KMS-11 (cell line): ENCODE measurements around the gene SMC1A.

ENCODE experiments used
- H2AFZ ChIP-seq: fragments of 200-600 bp; sonication (generic); 2 replicates; pipeline ENCODE4 v1.6.1; 2016; ENCODE audit warnings: antibody characterized with exemption, mixed run types, low read depth
- H3K27ac ChIP-seq: fragments of 200-600 bp; sonication (generic); 2 replicates; pipeline ENCODE4 v1.6.1; 2016; ENCODE audit warnings: mild to moderate bottlenecking, mixed run types
- H3K27me3 ChIP-seq: fragments of 200-600 bp; sonication (generic); 2 replicates; pipeline ENCODE4 v1.6.1; 2017; ENCODE audit warnings: mild to moderate bottlenecking, low read depth, mixed run types, moderate library complexity; ENCODE audit not compliant: insufficient read depth
- H3K36me3 ChIP-seq: fragments of 200-600 bp; sonication (generic); 2 replicates; pipeline ENCODE4 v1.6.1; 2017; ENCODE audit warnings: mild to moderate bottlenecking, mixed run types; ENCODE audit not compliant: insufficient read depth
- H3K4me1 ChIP-seq: fragments of 200-600 bp; sonication (generic); 2 replicates; pipeline ENCODE4 v1.6.1; 2016; ENCODE audit warnings: mild to moderate bottlenecking, low read depth, mixed run types; ENCODE audit not compliant: poor library complexity, severe bottlenecking
- H3K4me2 ChIP-seq: fragments of 200-600 bp; sonication (generic); 2 replicates; pipeline ENCODE4 v1.7.0; 2016; ENCODE audit warnings: mild to moderate bottlenecking, mixed run types
- H3K4me3 ChIP-seq: fragments of 200-600 bp; sonication (generic); IDR thresholded peaks from 2 replicates; pipeline ENCODE4 v1.6.1; 2017; ENCODE audit warnings: low read depth, low read length, mixed read lengths; ENCODE audit not compliant: insufficient read depth
- H3K79me2 ChIP-seq: fragments of 200-600 bp; sonication (generic); 2 replicates; pipeline ENCODE4 v1.6.1; 2016; ENCODE audit warnings: low read depth, mixed run types; ENCODE audit not compliant: insufficient read depth
- H3K9ac ChIP-seq: fragments of 200-600 bp; sonication (generic); 2 replicates; pipeline ENCODE4 v1.6.1; 2016; ENCODE audit warnings: mild to moderate bottlenecking, mixed run types
- H4K20me1 ChIP-seq: fragments of 200-600 bp; sonication (generic); 2 replicates; pipeline ENCODE4 v1.6.1; 2016; ENCODE audit warnings: mild to moderate bottlenecking, mixed run types; ENCODE audit not compliant: insufficient read depth
- TF ChIP-seq, protein P1 (sequence below): fragments of 200-600 bp; sonication (generic); conservative IDR thresholded peaks from 2 replicates; pipeline ENCODE4 v1.6.1; 2017; ENCODE audit warnings: low read depth, mild to moderate bottlenecking, antibody characterized with exemption, low read length, moderate library complexity, mixed read lengths

SMC1A gene

DNA sequence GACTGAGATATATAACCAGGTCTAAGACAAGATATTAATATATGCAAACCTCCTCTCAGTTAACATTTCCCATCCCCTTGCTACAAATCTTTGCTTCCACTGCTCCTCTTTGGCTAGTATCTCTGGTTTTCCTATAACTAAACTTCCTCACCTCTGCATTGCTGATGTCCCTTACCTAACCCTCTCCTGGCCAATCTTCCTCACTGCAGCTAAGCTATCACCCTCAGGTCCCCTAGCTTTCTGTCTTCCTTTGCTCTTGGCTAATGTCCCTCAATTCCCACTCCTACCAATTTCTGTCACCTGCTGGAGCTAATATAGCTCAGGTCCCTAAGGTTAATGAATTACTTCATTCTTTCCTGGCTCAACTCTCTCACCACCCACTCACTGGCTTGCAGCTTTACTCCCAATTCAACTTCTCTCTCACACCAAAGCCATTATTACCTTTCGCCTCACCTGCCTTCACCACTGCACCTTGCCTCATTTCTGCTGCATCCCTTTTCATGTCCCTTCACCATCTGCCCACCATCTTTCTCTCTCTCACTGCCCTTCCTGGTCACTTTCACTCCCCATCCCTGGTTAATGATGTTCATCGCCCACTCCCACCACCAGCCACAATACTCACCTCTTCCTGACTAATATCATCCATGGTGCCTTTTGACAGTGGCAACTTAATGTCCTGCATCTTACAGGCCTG lies 26.7 kb downstream of the SMC1A start:
- H3K27me3 ChIP-seq: no peaks in the 10 kb centered on the region
- no peaks in the 10 kb centered on the region for H3K79me2 ChIP-seq
- TF ChIP-seq, protein P1, sequence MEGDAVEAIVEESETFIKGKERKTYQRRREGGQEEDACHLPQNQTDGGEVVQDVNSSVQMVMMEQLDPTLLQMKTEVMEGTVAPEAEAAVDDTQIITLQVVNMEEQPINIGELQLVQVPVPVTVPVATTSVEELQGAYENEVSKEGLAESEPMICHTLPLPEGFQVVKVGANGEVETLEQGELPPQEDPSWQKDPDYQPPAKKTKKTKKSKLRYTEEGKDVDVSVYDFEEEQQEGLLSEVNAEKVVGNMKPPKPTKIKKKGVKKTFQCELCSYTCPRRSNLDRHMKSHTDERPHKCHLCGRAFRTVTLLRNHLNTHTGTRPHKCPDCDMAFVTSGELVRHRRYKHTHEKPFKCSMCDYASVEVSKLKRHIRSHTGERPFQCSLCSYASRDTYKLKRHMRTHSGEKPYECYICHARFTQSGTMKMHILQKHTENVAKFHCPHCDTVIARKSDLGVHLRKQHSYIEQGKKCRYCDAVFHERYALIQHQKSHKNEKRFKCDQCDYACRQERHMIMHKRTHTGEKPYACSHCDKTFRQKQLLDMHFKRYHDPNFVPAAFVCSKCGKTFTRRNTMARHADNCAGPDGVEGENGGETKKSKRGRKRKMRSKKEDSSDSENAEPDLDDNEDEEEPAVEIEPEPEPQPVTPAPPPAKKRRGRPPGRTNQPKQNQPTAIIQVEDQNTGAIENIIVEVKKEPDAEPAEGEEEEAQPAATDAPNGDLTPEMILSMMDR: no peak
- no peaks in the 10 kb centered on the region for H3K36me3 ChIP-seq
- no peak overlapping the region for H3K4me2 ChIP-seq
- no peak overlapping the region for H3K9ac ChIP-seq
- no peaks in the 10 kb centered on the region for H4K20me1 ChIP-seq
- H3K4me1 ChIP-seq: no peaks in the 10 kb centered on the region
- no peak overlapping the region for H3K4me3 ChIP-seq
- H2AFZ ChIP-seq: no peak overlapping the region
- H3K27ac ChIP-seq: no peak overlapping the region

DNA sequence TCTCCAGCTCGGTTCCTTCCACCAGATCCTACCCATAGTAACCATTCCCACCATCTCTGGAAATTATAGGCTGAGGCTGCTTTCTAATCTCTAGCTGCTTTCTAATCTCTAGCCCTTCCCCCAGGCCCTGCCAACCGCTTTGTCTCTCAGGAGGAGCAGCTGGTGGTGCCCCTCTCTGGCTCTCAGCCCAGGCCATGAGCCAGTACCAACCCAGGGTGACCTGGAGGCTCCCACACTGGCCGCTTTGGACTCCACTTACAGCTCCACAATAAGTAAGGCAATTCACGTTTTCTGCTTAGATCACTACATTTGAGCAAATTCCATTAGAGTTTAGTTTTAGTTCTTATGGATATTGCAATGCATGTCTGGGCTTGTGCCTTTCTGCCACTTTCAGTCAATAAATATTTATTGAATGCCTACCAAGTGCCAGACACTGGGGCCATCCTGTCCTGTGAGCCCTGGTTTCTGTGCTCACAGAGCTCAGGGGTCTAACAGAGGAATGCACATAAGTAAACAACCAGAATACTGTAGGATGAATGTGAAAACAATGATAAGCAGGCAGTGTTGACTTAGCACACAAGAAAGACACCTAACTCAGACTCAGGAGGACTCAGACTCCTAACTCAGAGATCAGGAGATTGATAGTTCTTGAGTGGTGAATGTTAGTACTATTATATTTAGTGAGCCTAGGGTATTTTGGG lies 38.9 kb downstream of the SMC1A start:
- Histone ChIP-seq H3K27ac (no peak overlapping the region), H3K36me3 (no peaks in the 10 kb centered on the region)

DNA sequence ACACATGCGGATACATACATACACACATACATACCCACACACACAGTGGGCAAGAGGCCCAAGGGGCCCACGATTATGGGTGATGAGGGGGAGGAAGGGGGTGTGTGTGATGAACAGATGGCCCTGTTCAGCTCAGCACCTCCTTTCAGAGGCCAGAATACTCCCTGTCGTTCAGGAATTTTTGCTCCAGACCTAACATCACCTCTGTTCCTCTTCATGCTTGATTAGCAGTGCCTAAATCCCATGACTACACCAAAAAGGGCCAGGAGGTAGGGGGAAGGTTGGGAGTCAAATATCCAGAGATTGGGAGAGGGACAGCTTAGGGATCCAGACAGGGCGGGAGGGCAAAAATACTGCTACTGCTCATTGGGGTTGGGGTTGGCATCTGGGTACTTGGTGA lies 42.7 kb downstream of the SMC1A start:
- Histone ChIP-seq H2AFZ (no peak overlapping the region), H3K4me3 (no peak overlapping the region), H4K20me1 (no peaks in the 10 kb centered on the region), H3K4me2 (no peak overlapping the region), H3K79me2 (no peaks in the 10 kb centered on the region), H3K27ac (no peak overlapping the region), H3K9ac (no peak overlapping the region), H3K27me3 (no peaks in the 10 kb centered on the region), H3K36me3 (no peaks in the 10 kb centered on the region), H3K4me1 (no peaks in the 10 kb centered on the region)
- TF ChIP-seq, protein P1: no peak

More for the DNA sequence above, 38.9 kb downstream of the SMC1A start:
- no peaks in the 10 kb centered on the region for H3K27me3 ChIP-seq
- no peak overlapping the region for H2AFZ ChIP-seq
- no peaks in the 10 kb centered on the region for H3K4me1 ChIP-seq
- TF ChIP-seq, protein P1: no peak
- no peak overlapping the region for H3K4me2 ChIP-seq
- no peak overlapping the region for H3K4me3 ChIP-seq
- no peaks in the 10 kb centered on the region for H4K20me1 ChIP-seq
- H3K9ac ChIP-seq: no peak overlapping the region
- no peaks in the 10 kb centered on the region for H3K79me2 ChIP-seq

DNA sequence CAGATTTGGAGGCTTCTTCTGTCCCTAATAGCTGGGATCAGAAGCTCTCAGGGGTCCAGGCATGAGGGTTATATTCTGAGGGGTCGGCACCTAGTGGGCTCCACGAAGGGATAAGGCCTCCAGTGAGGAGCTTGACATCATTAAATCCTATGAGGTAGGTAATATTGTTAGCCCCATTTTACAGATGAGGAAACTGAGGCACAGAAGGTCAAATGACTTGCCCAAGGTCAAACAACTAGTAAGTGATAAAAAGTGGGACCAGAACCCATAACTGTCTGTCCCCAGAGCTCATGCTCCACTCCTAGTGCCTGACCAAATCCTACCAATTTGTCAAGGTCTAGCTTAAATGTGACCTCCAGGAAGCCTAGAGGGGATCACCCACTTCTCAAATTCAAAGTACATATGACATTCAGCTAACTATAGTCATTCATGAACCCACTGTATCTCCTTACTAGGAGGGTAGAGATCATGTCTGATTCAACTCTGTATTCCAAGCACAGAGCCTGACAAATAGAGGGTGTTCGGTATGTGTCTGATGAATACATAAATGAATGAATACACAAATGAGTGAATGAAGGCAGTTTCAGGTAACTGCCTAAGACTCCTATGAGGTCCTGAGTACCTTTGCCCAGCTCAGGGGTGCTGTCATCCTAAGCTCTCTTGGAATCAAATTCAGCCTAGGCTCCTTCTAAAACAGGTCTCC lies 43.3 kb downstream of the SMC1A start:
- no peak overlapping the region for H3K4me2 ChIP-seq
- H2AFZ ChIP-seq: no peak overlapping the region
- no peaks in the 10 kb centered on the region for H3K27me3 ChIP-seq
- H3K36me3 ChIP-seq: no peaks in the 10 kb centered on the region
- TF ChIP-seq, protein P1: no peak
- no peak overlapping the region for H3K9ac ChIP-seq
- H3K27ac ChIP-seq: no peak overlapping the region
- no peaks in the 10 kb centered on the region for H3K79me2 ChIP-seq
- H3K4me3 ChIP-seq: no peak overlapping the region
- no peaks in the 10 kb centered on the region for H4K20me1 ChIP-seq
- no peaks in the 10 kb centered on the region for H3K4me1 ChIP-seq
